WTC11 (cell line): ENCODE data around the gene ADAP1. TPM values are rescaled to one million over a fixed set of nuclear protein-coding genes. Genes with fewer than 3 reads are reported as not detected.

Experiments used
- ATAC-seq: fragments of 200-7000 bp; cut with Tn5 transposase; 2 replicates; pipeline ENCODE4 v1.10.0; 2021; ENCODE audit warnings: mild to moderate bottlenecking, moderate library complexity
- CTCF ChIA-PET: fragments of 300-600 bp; sonication (Branson Sonifier 250); formaldehyde crosslinking; loops from one replicate; lab custom pipeline; 2021; ENCODE audit warnings: antibody characterized with exemption; lab: Charles Lee
- POLR2A ChIA-PET: fragments of 350-600 bp; sonication (Branson Sonifier 250); formaldehyde crosslinking; loops from one replicate; lab custom pipeline; 2021; ENCODE audit warnings: antibody characterized with exemption; lab: Charles Lee
- DNase-seq: peaks from one replicate; pipeline ENCODE4 v3.0.0; 2021; ENCODE audit warnings: low spot score
- H3K27ac Mint-ChIP-seq: 2 replicates; pipeline ENCODE4 v1.8.0; 2021; ENCODE audit warnings: mixed read lengths
- H3K27me3 Mint-ChIP-seq: 2 replicates; pipeline ENCODE4 v1.8.0; 2021; ENCODE audit warnings: low read depth, mild to moderate bottlenecking, moderate library complexity, mixed read lengths
- H3K36me3 Mint-ChIP-seq: 2 replicates; pipeline ENCODE4 v1.8.0; 2021; ENCODE audit warnings: mixed read lengths
- H3K4me1 Mint-ChIP-seq: 2 replicates; pipeline ENCODE4 v1.8.0; 2022; ENCODE audit warnings: mixed read lengths
- H3K4me3 Mint-ChIP-seq: 2 replicates; pipeline ENCODE4 v1.8.0; 2021; ENCODE audit warnings: mild to moderate bottlenecking, moderate library complexity, mixed read lengths
- H3K9me3 Mint-ChIP-seq: 2 replicates; pipeline ENCODE4 v1.8.0; 2021; ENCODE audit warnings: mixed read lengths
- ATF6 ChIP-seq: sonication (generic); formaldehyde crosslinking; IDR thresholded peaks from 2 replicates; pipeline ENCODE4 v1.8.1; 2023; ENCODE audit warnings: mild to moderate bottlenecking, missing genetic modification reagents
- ERG ChIP-seq: fragments of 250-450 bp; sonication (Bioruptor Pico); IDR thresholded peaks from 2 replicates; pipeline ENCODE4 v1.8.0; 2021; ENCODE audit warnings: mild to moderate bottlenecking
- ETV6 ChIP-seq: sonication (generic); formaldehyde crosslinking; IDR thresholded peaks from 2 replicates; pipeline ENCODE4 v1.8.1; 2022; ENCODE audit warnings: mild to moderate bottlenecking, missing genetic modification reagents
- FOXP1 ChIP-seq: sonication (generic); formaldehyde crosslinking; IDR thresholded peaks from 2 replicates; pipeline ENCODE4 v1.8.0; 2022; ENCODE audit warnings: missing genetic modification reagents, mild to moderate bottlenecking, moderate library complexity, borderline replicate concordance
- GRHL2 ChIP-seq: fragments of 250-450 bp; sonication (Bioruptor Pico); IDR thresholded peaks from 2 replicates; pipeline ENCODE4 v1.8.0; 2022; ENCODE audit warnings: mild to moderate bottlenecking, moderate library complexity; ENCODE audit not compliant: insufficient replicate concordance, severe bottlenecking
- HMGA2 ChIP-seq: fragments of 250-450 bp; sonication (Bioruptor Pico); IDR thresholded peaks from 2 replicates; pipeline ENCODE4 v1.4.0; 2021; ENCODE audit warnings: mild to moderate bottlenecking, moderate library complexity
- JAZF1 ChIP-seq: fragments of 250-450 bp; sonication (Bioruptor Pico); IDR thresholded peaks from 2 replicates; pipeline ENCODE4 v1.9.0; 2021; ENCODE audit warnings: moderate library complexity, mild to moderate bottlenecking, inconsistent platforms
- KAT7 ChIP-seq: sonication (generic); formaldehyde crosslinking; IDR thresholded peaks from 2 replicates; pipeline ENCODE4 v1.8.1; 2023; ENCODE audit warnings: missing genetic modification reagents, mild to moderate bottlenecking, borderline replicate concordance
- MXD4 ChIP-seq: fragments of 250-450 bp; sonication (Bioruptor Pico); IDR thresholded peaks from 2 replicates; pipeline ENCODE4 v1.8.0; 2021; ENCODE audit warnings: mild to moderate bottlenecking, moderate library complexity, borderline replicate concordance
- SMAD3 ChIP-seq: sonication (generic); formaldehyde crosslinking; IDR thresholded peaks from 2 replicates; pipeline ENCODE4 v1.8.0; 2022; ENCODE audit warnings: missing genetic modification reagents, mild to moderate bottlenecking, borderline replicate concordance
- STAT6 ChIP-seq: sonication (generic); formaldehyde crosslinking; conservative IDR thresholded peaks from 2 replicates; pipeline ENCODE4 v1.8.1; 2023; ENCODE audit warnings: mild to moderate bottlenecking, low read depth, missing genetic modification reagents, moderate library complexity
- ZBTB21 ChIP-seq: sonication (generic); formaldehyde crosslinking; IDR thresholded peaks from 2 replicates; pipeline ENCODE4 v1.8.1; 2023; ENCODE audit warnings: mild to moderate bottlenecking, missing genetic modification reagents, borderline replicate concordance
- ZNF219 ChIP-seq: sonication (generic); formaldehyde crosslinking; IDR thresholded peaks from 2 replicates; pipeline ENCODE4 v1.8.0; 2023; ENCODE audit warnings: missing genetic modification reagents, mild to moderate bottlenecking, borderline replicate concordance
- ZNF232 ChIP-seq: sonication (generic); formaldehyde crosslinking; IDR thresholded peaks from 2 replicates; pipeline ENCODE4 v1.8.0; 2022; ENCODE audit warnings: mild to moderate bottlenecking, missing genetic modification reagents
- ZNF423 ChIP-seq: fragments of 250-450 bp; sonication (Bioruptor Pico); IDR thresholded peaks from 2 replicates; pipeline ENCODE4 v2.1.2; 2022; ENCODE audit warnings: mild to moderate bottlenecking, moderate library complexity
- ZNF425 ChIP-seq: fragments of 250-450 bp; sonication (Bioruptor Pico); conservative IDR thresholded peaks from 2 replicates; pipeline ENCODE4 v1.9.0; 2021; ENCODE audit warnings: mild to moderate bottlenecking
- ZNF532 ChIP-seq: fragments of 250-450 bp; sonication (Bioruptor Pico); IDR thresholded peaks from 2 replicates; pipeline ENCODE4 v1.9.0; 2021; ENCODE audit warnings: mild to moderate bottlenecking, borderline replicate concordance
- total RNA-seq: library from RNA; stranded (reverse); gene quantifications from 3 replicates; pipeline ENCODE4 v1.2.3, GENCODE V29; 2021

ADAP1 gene
- total RNA-seq, 1 experiment from 2014 or later: 4.3 TPM

DNA sequence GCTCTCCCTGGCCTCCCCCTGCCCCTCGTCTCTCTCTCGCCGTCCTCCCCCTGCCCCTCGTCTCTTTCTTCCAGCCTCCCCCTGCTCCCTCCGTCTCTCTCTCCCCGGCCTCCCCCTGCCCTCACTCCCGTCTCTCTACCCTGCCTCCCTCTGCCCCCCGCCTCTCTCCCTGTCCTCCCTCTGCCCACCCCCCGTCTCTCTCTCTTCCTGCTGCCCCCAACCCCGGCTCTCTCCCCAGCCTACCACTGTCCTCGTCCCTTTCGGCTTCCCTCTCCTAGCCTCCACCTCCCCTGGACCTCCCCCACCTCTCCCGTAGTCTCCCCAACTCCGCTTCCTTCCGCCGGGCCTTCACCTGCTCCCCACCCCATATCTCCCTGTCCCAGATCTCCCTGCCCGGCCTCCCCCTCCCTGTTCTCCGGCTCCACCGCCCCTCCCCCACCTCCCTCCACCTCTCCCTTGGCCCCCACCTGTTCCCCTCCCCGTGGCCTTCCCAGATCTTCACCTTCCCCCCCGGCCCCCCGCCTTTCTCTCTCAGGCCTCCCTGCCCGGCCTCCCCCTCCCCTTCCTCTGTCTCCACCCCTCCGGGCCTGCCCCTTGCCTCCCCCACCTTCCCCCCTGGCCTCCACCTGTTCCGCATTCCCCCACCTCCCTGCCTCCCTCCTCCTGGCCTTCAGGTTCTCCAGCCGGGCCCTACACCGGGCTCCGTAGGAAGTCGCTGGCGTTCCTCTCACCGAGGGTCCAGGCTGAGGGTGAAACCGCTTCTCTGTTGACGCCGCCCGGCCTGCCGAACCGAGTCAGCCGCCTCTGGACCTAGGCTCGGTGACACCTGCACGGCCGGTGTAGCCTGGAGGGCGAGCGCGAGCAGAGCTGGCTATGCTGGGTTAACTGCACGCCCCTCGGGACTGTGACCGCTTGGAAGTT, 76.9 kb downstream of the ADAP1 start:
- DNase-seq (no peak), ATAC-seq (no peak)
- POLR2A ChIA-PET: interaction anchor here (0.5 kb wide), 1 partner anchor 118 kb away, joined by 3 read pairs; no protein-coding TSS in a partner anchor
- Mint-ChIP-seq H3K27me3 (no peaks in the 10 kb centered on the region), H3K27ac (peak overlapping the region; percentile 85), H3K9me3 (peaks cover 6% of the 10 kb centered on the region), H3K36me3 (peaks cover 26% of the 10 kb centered on the region), H3K4me3 (peak overlapping the region; percentile 83), H3K4me1 (peaks cover 15% of the 10 kb centered on the region)
- CTCF ChIA-PET: interaction anchor here (1.0 kb wide), 2 partner anchors 41 to 81 kb away, joined by 3 read pairs; no protein-coding TSS in a partner anchor
- TF ChIP-seq KAT7 (CRISPR knock-in tag): no peak
- TF ChIP-seq ZNF219 (CRISPR knock-in tag): no peak
- no peak for TF ChIP-seq STAT6 (CRISPR knock-in tag)
- no peak for TF ChIP-seq ETV6 (CRISPR knock-in tag)
- no peak for TF ChIP-seq HMGA2 (CRISPR knock-in tag)
- TF ChIP-seq, all 79 proteins: peak for 0

DNA sequence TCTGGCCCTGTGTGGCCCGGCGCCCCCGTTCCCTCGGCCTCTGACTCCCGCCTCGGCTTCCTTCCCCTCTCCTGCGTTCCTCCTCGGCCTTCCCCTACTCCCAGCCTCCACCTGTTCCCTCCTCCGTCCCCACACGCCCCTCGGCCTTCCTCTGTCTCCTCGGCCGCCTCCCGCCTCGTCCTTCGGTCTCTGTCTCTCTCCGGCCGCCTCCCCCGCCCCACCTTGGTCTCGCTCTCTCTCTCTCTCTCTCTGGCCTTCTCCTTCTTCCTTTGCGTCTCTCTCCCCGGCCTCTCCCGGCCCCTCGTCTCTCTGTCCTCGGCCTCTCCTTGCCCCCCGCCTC, 77.5 kb downstream of the ADAP1 start:
- CTCF ChIA-PET: interaction anchor here (1.0 kb wide), 2 partner anchors 40 to 81 kb away, joined by 3 read pairs; no protein-coding TSS in a partner anchor
- no peak for DNase-seq

More for the DNA sequence above, 77.5 kb downstream of the ADAP1 start:
- POLR2A ChIA-PET: interaction anchor here (0.5 kb wide), 1 partner anchor 119 kb away, joined by 3 read pairs; no protein-coding TSS in a partner anchor
- Mint-ChIP-seq H3K9me3 (peaks cover 6% of the 10 kb centered on the region), H3K27me3 (no peaks in the 10 kb centered on the region), H3K27ac (no peak overlapping the region), H3K4me1 (peaks cover 15% of the 10 kb centered on the region), H3K4me3 (peak overlapping the region; percentile 83), H3K36me3 (peaks cover 32% of the 10 kb centered on the region)
- peak; percentile 1; the same call in 1 of the 2 replicates for ATAC-seq
- TF ChIP-seq ERG: no peak
- TF ChIP-seq SMAD3 (CRISPR knock-in tag): no peak
- no peak for TF ChIP-seq ETV6 (CRISPR knock-in tag)
- TF ChIP-seq ZNF425: no peak
- TF ChIP-seq FOXP1 (CRISPR knock-in tag): no peak
- TF ChIP-seq JAZF1 (CRISPR knock-in tag): no peak
- no peak for TF ChIP-seq ZNF232 (CRISPR knock-in tag)
- no peak for TF ChIP-seq ZNF532
- no peak for TF ChIP-seq ATF6 (CRISPR knock-in tag)
- TF ChIP-seq GRHL2: no peak
- TF ChIP-seq ZBTB21: no peak
- TF ChIP-seq ZNF423 (CRISPR knock-in tag): no peak
- no peak for TF ChIP-seq MXD4
